Chondrocyte (in vitro differentiated cells): ENCODE measurements around the gene AFG3L2. TPM values are rescaled to one million over a fixed set of nuclear protein-coding genes. Genes with fewer than 3 reads are reported as not detected.

Experiments
- DNase-seq: peaks from one replicate; pipeline ENCODE4 v3.0.0; 2021; ENCODE audit warnings: mixed read lengths, low spot score
- H3K27ac Mint-ChIP-seq: one replicate; pipeline ENCODE4 v1.8.0; 2021; ENCODE audit warnings: mild to moderate bottlenecking, moderate library complexity, mixed read lengths; ENCODE audit not compliant: unreplicated experiment
- H3K27me3 Mint-ChIP-seq: 2 replicates; pipeline ENCODE4 v1.8.0; 2021; ENCODE audit warnings: low read depth, mixed read lengths
- H3K36me3 Mint-ChIP-seq: 2 replicates; pipeline ENCODE4 v1.8.0; 2021; ENCODE audit warnings: low read depth, mixed read lengths
- H3K4me1 Mint-ChIP-seq: 2 replicates; pipeline ENCODE4 v1.8.0; 2021; ENCODE audit warnings: low read depth, mild to moderate bottlenecking, mixed read lengths
- H3K4me3 Mint-ChIP-seq: one replicate; pipeline ENCODE4 v1.8.0; 2021; ENCODE audit warnings: mild to moderate bottlenecking, moderate library complexity, mixed read lengths; ENCODE audit not compliant: unreplicated experiment
- H3K9me3 Mint-ChIP-seq: 2 replicates; pipeline ENCODE4 v1.8.0; 2021; ENCODE audit warnings: low read depth, mixed read lengths
- CTCF ChIP-seq: fragments of 200-600 bp; sonication (generic); IDR thresholded peaks from 2 replicates; pipeline ENCODE4 v1.5.0; 2021; ENCODE audit warnings: antibody characterized with exemption, mild to moderate bottlenecking, moderate library complexity
- total RNA-seq: library from RNA; stranded (reverse); gene quantifications from 3 replicates; pipeline ENCODE4 v1.2.1, GENCODE V29; 2021

AFG3L2 gene
- total RNA-seq, 1 donor from 2014 or later: 38.5 TPM

GRCh38 chr18:12371590-12371989 lies 5.4 kb downstream of the AFG3L2 start:
- no peak overlapping the region for H3K27ac Mint-ChIP-seq
- H3K4me3 Mint-ChIP-seq: no peak overlapping the region
- H3K9me3 Mint-ChIP-seq: no peaks in the 10 kb centered on the region
- peaks cover 6% of the 10 kb centered on the region for H3K36me3 Mint-ChIP-seq
- no peak for TF ChIP-seq CTCF
- peaks cover 43% of the 10 kb centered on the region for H3K4me1 Mint-ChIP-seq
- H3K27me3 Mint-ChIP-seq: no peaks in the 10 kb centered on the region
- no peak for DNase-seq

- DNase-seq: no peak
- Mint-ChIP-seq H3K27ac (no peak overlapping the region), H3K9me3 (no peaks in the 10 kb centered on the region), H3K4me3 (no peak overlapping the region), H3K27me3 (no peaks in the 10 kb centered on the region), H3K36me3 (peaks cover 9% of the 10 kb centered on the region), H3K4me1 (peaks cover 26% of the 10 kb centered on the region)
- TF ChIP-seq CTCF: no peak
These were observed 7.8 kb downstream of the AFG3L2 start for GRCh38 chr18:12369211-12369610.

- Mint-ChIP-seq H3K9me3 (no peaks in the 10 kb centered on the region), H3K27me3 (no peaks in the 10 kb centered on the region), H3K4me1 (peaks cover 12% of the 10 kb centered on the region), H3K27ac (no peak overlapping the region), H3K4me3 (no peak overlapping the region), H3K36me3 (peaks cover 17% of the 10 kb centered on the region)
- no peak for DNase-seq
- no peak for TF ChIP-seq CTCF
These were observed 10.2 kb downstream of the AFG3L2 start for GRCh38 chr18:12366784-12367183.

GRCh38 chr18:12366379-12366778 lies 10.6 kb downstream of the AFG3L2 start:
- Mint-ChIP-seq H3K27me3 (no peaks in the 10 kb centered on the region), H3K27ac (no peak overlapping the region), H3K4me1 (peaks cover 16% of the 10 kb centered on the region), H3K4me3 (no peak overlapping the region), H3K9me3 (no peaks in the 10 kb centered on the region), H3K36me3 (peaks cover 17% of the 10 kb centered on the region)
- no peak for TF ChIP-seq CTCF
- DNase-seq: no peak

GRCh38 chr18:12362473-12363174 lies 14.4 kb downstream of the AFG3L2 start:
- Mint-ChIP-seq H3K27ac (no peak overlapping the region), H3K4me3 (no peak overlapping the region), H3K27me3 (no peaks in the 10 kb centered on the region), H3K4me1 (peaks cover 22% of the 10 kb centered on the region), H3K36me3 (peaks cover 28% of the 10 kb centered on the region), H3K9me3 (no peaks in the 10 kb centered on the region)
- DNase-seq: no peak
- no peak for TF ChIP-seq CTCF
